ENCODE measurements around the gene TAF6L.
"Not testable (repeated sequence)": the region's sequence is repeated elsewhere in the genome, so short reads cannot be mapped to it uniquely, and the experiment has no call there.

- TF ChIP-seq POLR2A, CTCF (IDR thresholded peaks at IDR 0.05): not testable (repeated sequence)
These were observed 41.1 kb upstream of the TAF6L start for GRCh38 chr11:62730076-62730475.
